ENCODE results near the gene STK10.

- TF ChIP-seq CTCF (IDR thresholded peaks at IDR 0.05) (no peak), POLR2A (IDR thresholded peaks at IDR 0.05) (no peak)
Measured at GRCh38 chr5:172170251-172170701, 17.7 kb downstream of the STK10 start.
